HG03060 (cell line): ENCODE measurements around the gene CMTM5.
A peak's percentile ranks its signal among the peaks of the same experiment; 100 is the strongest.
"Not testable (repeated sequence)": the region's sequence is repeated elsewhere in the genome, so short reads cannot be mapped to it uniquely, and the experiment has no call there.

Experiments
- ATAC-seq: cut with Tn5 transposase; IDR thresholded peaks from one replicate; pipeline ENCODE4 v1.9.1; 2021; ENCODE audit warnings: low read depth, moderate number of reproducible peaks; ENCODE audit not compliant: unreplicated experiment

Gene CMTM5

GRCh38 chr14:23396126-23396525, 19.3 kb downstream of the CMTM5 start:
- no peak for ATAC-seq

GRCh38 chr14:23396781-23397407, 20.0 kb downstream of the CMTM5 start:
- ATAC-seq, result no peak

GRCh38 chr14:23398348-23398747, 21.5 kb downstream of the CMTM5 start:
- no peak for ATAC-seq

- ATAC-seq, result no peak
These were observed 22.3 kb downstream of the CMTM5 start for GRCh38 chr14:23399136-23399535.

GRCh38 chr14:23399591-23399990, 22.7 kb downstream of the CMTM5 start:
- no peak for ATAC-seq

- not testable (repeated sequence) for ATAC-seq
These were observed 23.8 kb downstream of the CMTM5 start for GRCh38 chr14:23400496-23401149.

GRCh38 chr14:23401291-23401690, 24.4 kb downstream of the CMTM5 start:
- ATAC-seq, result no peak

GRCh38 chr14:23402296-23403138, 25.7 kb downstream of the CMTM5 start:
- ATAC-seq, result no peak

- no peak for ATAC-seq
These were observed 26.2 kb downstream of the CMTM5 start for GRCh38 chr14:23403139-23403438.

- ATAC-seq, result no peak
These were observed 27.1 kb downstream of the CMTM5 start for GRCh38 chr14:23403908-23404307.

- ATAC-seq, result no peak
These were observed 27.6 kb downstream of the CMTM5 start for GRCh38 chr14:23404331-23404900.

GRCh38 chr14:23405096-23405495, 28.2 kb downstream of the CMTM5 start:
- no peak for ATAC-seq

- ATAC-seq, result no peak
These were observed 28.7 kb downstream of the CMTM5 start for GRCh38 chr14:23405516-23406025.

GRCh38 chr14:23406244-23406643, 29.4 kb downstream of the CMTM5 start:
- peak; percentile 52 for ATAC-seq

GRCh38 chr14:23406725-23407355, 30.0 kb downstream of the CMTM5 start:
- no peak for ATAC-seq

GRCh38 chr14:23407516-23408306, 30.9 kb downstream of the CMTM5 start, which contains the start of gene MYH6:
Gene MYH6 (minus strand): TSS chr14:23408273. CDS start chr14:23407223, 1,050 bp downstream.
- no peak for ATAC-seq

GRCh38 chr14:23408307-23408630, 31.4 kb downstream of the CMTM5 start:
- no peak for ATAC-seq

GRCh38 chr14:23409475-23409874, 32.6 kb downstream of the CMTM5 start:
- no peak for ATAC-seq

- no peak for ATAC-seq
These were observed 33.3 kb downstream of the CMTM5 start for GRCh38 chr14:23409966-23410635.
